HCT116 (cell line): ENCODE measurements around the gene AKAP13. TPM values are rescaled to one million over a fixed set of nuclear protein-coding genes. Genes with fewer than 3 reads are reported as not detected.

Experiments
- ATAC-seq: fragments of 200-7000 bp; cut with Tn5 transposase; 2 replicates; pipeline ENCODE4 v1.9.1; 2020; ENCODE audit warnings: mild to moderate bottlenecking, moderate library complexity
- BruUV-seq: library from RNA; stranded (reverse); fragments of 400-500 nt; replicated peaks from 2 replicates; lab custom pipeline; 2021; lab: Mats Ljungman, UMichigan
- CTCF ChIA-PET: fragments of 300-600 bp; sonication (Branson Sonifier 250); formaldehyde crosslinking; loops from one replicate; lab custom pipeline; 2021; ENCODE audit warnings: antibody characterized with exemption; lab: Charles Lee
- POLR2A ChIA-PET: fragments of 300-600, 350-600 bp; sonication (Branson Sonifier 250); formaldehyde crosslinking; loops from one replicate; lab custom pipeline; 2021; ENCODE audit warnings: antibody characterized with exemption; lab: Charles Lee
- RAD21 ChIA-PET, 2 experiments: fragments of 300-600 bp; sonication (Branson Sonifier 250); formaldehyde crosslinking; loops; one replicate each; lab custom pipeline; 2023; ENCODE audit warnings: low total read pairs in 2 of 2; ENCODE audit not compliant: uncharacterized antibody in 2 of 2, unreplicated experiment in 2 of 2, low non-redundant PET in 1 of 2; lab: Charles Lee
- DNase-seq: peaks from one replicate; pipeline ENCODE4 v3.0.0-alpha.2; 2010; ENCODE audit warnings: low read depth, low spot score
- H2AFZ ChIP-seq: fragments of 200-600 bp; shearing (Covaris generic), sonication (generic); 2 replicates; pipeline ENCODE4 v1.6.1; 2017; ENCODE audit warnings: low read depth, mixed run types, mixed read lengths, antibody characterized with exemption, low read length; ENCODE audit not compliant: poor library complexity, severe bottlenecking
- H3K27ac ChIP-seq: 2 replicates; pipeline ENCODE4 v1.5.1; 2012; ENCODE audit warnings: low read depth, low read length
- H3K27me3 ChIP-seq: fragments of 200-600 bp; sonication (generic); 2 replicates; pipeline ENCODE4 v1.6.1; 2016; ENCODE audit warnings: mixed run types, low read length, mixed read lengths; ENCODE audit not compliant: insufficient read depth
- H3K36me3 ChIP-seq, 2 experiments: fragments of 200-500 bp in 1 of 2; fragments of 200-600 bp in 1 of 2; sonication (Bioruptor generic) in 1 of 2; sonication (generic) in 1 of 2; 2 replicates each; pipeline versions ENCODE4 v1.5.1 to v1.6.1; 2014 to 2016; ENCODE audit warnings: low read length in 2 of 2, inconsistent platforms in 1 of 2, mixed read lengths in 1 of 2, mixed run types in 1 of 2; ENCODE audit not compliant: insufficient read depth in 2 of 2, control insufficient read depth in 1 of 2
- H3K4me1 ChIP-seq, 2 experiments: fragments of 200-600 bp in 1 of 2; sonication (generic) in 1 of 2; 2 replicates each; pipeline versions ENCODE4 v1.5.1 to v1.6.1; 2012 to 2017; ENCODE audit warnings: low read length in 2 of 2, inconsistent platforms in 1 of 2, mild to moderate bottlenecking in 1 of 2, mixed read lengths in 1 of 2, mixed run types in 1 of 2, moderate library complexity in 1 of 2; ENCODE audit not compliant: insufficient read depth in 2 of 2, control insufficient read depth in 1 of 2
- H3K4me2 ChIP-seq: fragments of 200-600 bp; sonication (generic); 2 replicates; pipeline ENCODE4 v1.6.1; 2017; ENCODE audit warnings: mixed run types, low read length, mixed read lengths
- H3K4me3 ChIP-seq, 2 experiments: fragments of 200-600 bp in 1 of 2; sonication (generic) in 1 of 2; replicated peaks in 1 of 2; 2 replicates each; pipeline ENCODE4 v1.5.1; 2011 to 2016; ENCODE audit warnings: low read length in 2 of 2, control low read depth in 1 of 2, low read depth in 1 of 2, mild to moderate bottlenecking in 1 of 2, mixed read lengths in 1 of 2, mixed run types in 1 of 2
- H3K79me2 ChIP-seq: fragments of 200-600 bp; sonication (generic); 2 replicates; pipeline ENCODE4 v1.6.1; 2017; ENCODE audit warnings: mild to moderate bottlenecking, mixed run types, low read length, moderate library complexity, mixed read lengths; ENCODE audit not compliant: insufficient read depth
- H3K9ac ChIP-seq: fragments of 200-600 bp; sonication (generic); 2 replicates; pipeline ENCODE4 v1.6.1; 2016; ENCODE audit warnings: low read length, mixed read lengths
- H3K9me2 ChIP-seq: fragments of 200-600 bp; sonication (generic), shearing (Covaris generic); 2 replicates; pipeline ENCODE4 v1.6.1; 2017; ENCODE audit warnings: mixed run types, mild to moderate bottlenecking, moderate library complexity; ENCODE audit not compliant: insufficient read depth
- H3K9me3 ChIP-seq, 2 experiments: fragments of 200-500 bp in 1 of 2; fragments of 200-600 bp in 1 of 2; sonication (Bioruptor generic) in 1 of 2; sonication (generic) in 1 of 2; 2 replicates each; pipeline ENCODE4 v1.6.1; 2014 to 2017; ENCODE audit warnings: low read length in 2 of 2, mixed read lengths in 2 of 2, inconsistent platforms in 1 of 2, low read depth in 1 of 2, mild to moderate bottlenecking in 1 of 2, mixed run types in 1 of 2, moderate library complexity in 1 of 2; ENCODE audit not compliant: control insufficient read depth in 1 of 2, insufficient read depth in 1 of 2
- H4K20me1 ChIP-seq: fragments of 200-600 bp; sonication (generic), shearing (Covaris generic); 2 replicates; pipeline ENCODE4 v1.6.1; 2017; ENCODE audit warnings: mixed run types, mild to moderate bottlenecking, moderate library complexity; ENCODE audit not compliant: insufficient read depth
- CBX3 ChIP-seq: IDR thresholded peaks from 2 replicates; pipeline ENCODE4 v1.6.1; 2012; ENCODE audit warnings: low read depth
- CEBPB ChIP-seq: IDR thresholded peaks from 2 replicates; pipeline ENCODE4 v1.6.1; 2012; ENCODE audit warnings: low read depth
- EGR1 ChIP-seq: IDR thresholded peaks from 2 replicates; pipeline ENCODE4 v1.6.1; 2012; ENCODE audit warnings: low read depth
- EZH2 ChIP-seq: fragments of 200-600 bp; sonication (generic); IDR thresholded peaks from 2 replicates; pipeline ENCODE4 v1.6.1; 2017; ENCODE audit warnings: antibody characterized with exemption, mixed run types
- MAX ChIP-seq: IDR thresholded peaks from 2 replicates; pipeline ENCODE4 v1.6.1; 2012
- POLR2A ChIP-seq: IDR thresholded peaks from 2 replicates; pipeline ENCODE4 v1.7.0; 2011; ENCODE audit warnings: borderline replicate concordance; ENCODE audit not compliant: insufficient read depth, insufficient read length; ENCODE audit errors: extremely low read depth
- POLR2AphosphoS5 ChIP-seq: IDR thresholded peaks from 2 replicates; pipeline ENCODE4 v1.6.1; 2011; ENCODE audit warnings: mild to moderate bottlenecking, low read depth, low read length, moderate library complexity
- REST ChIP-seq: IDR thresholded peaks from 2 replicates; pipeline ENCODE4 v1.6.1; 2012; ENCODE audit warnings: low read depth
- SRF ChIP-seq: IDR thresholded peaks from 2 replicates; pipeline ENCODE4 v1.6.1; 2012; ENCODE audit warnings: low read depth
- TCF7L2 ChIP-seq: IDR thresholded peaks from 2 replicates; pipeline ENCODE4 v1.7.0; 2011; ENCODE audit warnings: borderline replicate concordance, inconsistent platforms; ENCODE audit not compliant: insufficient read depth, insufficient read length; ENCODE audit errors: extremely low read depth
- YY1 ChIP-seq: IDR thresholded peaks from 2 replicates; pipeline ENCODE4 v1.6.1; 2011; ENCODE audit warnings: low read length, low read depth, moderate library complexity, mild to moderate bottlenecking; ENCODE audit not compliant: insufficient replicate concordance; ENCODE audit errors: extremely low read depth
- ZBTB33 ChIP-seq: IDR thresholded peaks from 2 replicates; pipeline ENCODE4 v1.6.1; 2011; ENCODE audit warnings: mild to moderate bottlenecking, low read length, moderate library complexity; ENCODE audit not compliant: insufficient replicate concordance; ENCODE audit errors: extremely low read depth
- ZFX ChIP-seq: fragments of 450-650 bp; IDR thresholded peaks from 2 replicates; pipeline ENCODE4 v1.6.1; 2017
- intact Hi-C: fragments of 100-400 bp; cut with micrococcal nuclease; formaldehyde crosslinking; loops from 2 replicates; pipeline ENCODE4 v1.10.0; 2022
- total RNA-seq: library from RNA; stranded (reverse); gene quantifications from one replicate; pipeline ENCODE4 v1.2.1, GENCODE V29; 2021; ENCODE audit not compliant: unreplicated experiment

The AKAP13 gene
- total RNA-seq, 1 experiment from 2014 or later, result 43.1 TPM

GRCh38 chr15:85761635-85762034 is 381.2 kb downstream of the AKAP13 start (continued):
- TF ChIP-seq ZBTB33 (no peak), ZFX (no peak), REST (no peak), POLR2AphosphoS5 (no peak)
- TF ChIP-seq, all 23 proteins: peak for 0

- RAD21 ChIA-PET, result no interaction called here
- no TSS peak for BruUV-seq
- no peak for ATAC-seq
These were observed 381.8 kb downstream of the AKAP13 start for GRCh38 chr15:85762039-85762755.

More at GRCh38 chr15:85762039-85762755, 381.8 kb downstream of the AKAP13 start:
- Histone ChIP-seq H3K9me2 (no peaks in the 10 kb centered on the region), H3K27me3 (no peaks in the 10 kb centered on the region), H3K27ac (no peak overlapping the region), H3K9me3 (no peaks in the 10 kb centered on the region), H3K79me2 (no peaks in the 10 kb centered on the region), H3K4me2 (no peak overlapping the region), H3K4me3 (no peak overlapping the region), H3K36me3 (no peaks in the 10 kb centered on the region)
- CTCF ChIA-PET, result no interaction called here
- POLR2A ChIA-PET, result no interaction called here
- DNase-seq, result no peak
- TF ChIP-seq YY1 (no peak), MAX (no peak), CBX3 (no peak), CEBPB (no peak), EZH2 (no peak), TCF7L2 (no peak), EGR1 (no peak), POLR2AphosphoS5 (no peak), POLR2A (no peak), ZFX (no peak), SRF (no peak)
- TF ChIP-seq, all 23 proteins: peak for 0
- Histone ChIP-seq H4K20me1 (no peaks in the 10 kb centered on the region), H3K9ac (no peak overlapping the region), H3K4me1 (no peaks in the 10 kb centered on the region), H2AFZ (no peak overlapping the region)
- intact Hi-C loops, result no loop called here
